IPS-20b (cell line): ENCODE measurements around the gene MTMR8.
"Not testable (repeated sequence)": the region's sequence is repeated elsewhere in the genome, so short reads cannot be mapped to it uniquely, and the experiment has no call there.

Source experiments
- H3K27ac ChIP-seq: one replicate; pipeline ENCODE4 v1.5.1; 2013; ENCODE audit warnings: low read length
- H3K27me3 ChIP-seq: 2 replicates; pipeline ENCODE4 v1.6.1; 2013; ENCODE audit warnings: mild to moderate bottlenecking, low read length, inconsistent platforms; ENCODE audit not compliant: insufficient read depth
- H3K36me3 ChIP-seq: 2 replicates; pipeline ENCODE4 v1.6.1; 2013; ENCODE audit warnings: low read depth, mild to moderate bottlenecking, inconsistent platforms, low read length, moderate library complexity; ENCODE audit not compliant: insufficient read depth
- H3K4me1 ChIP-seq: 2 replicates; pipeline ENCODE4 v1.6.1; 2013; ENCODE audit warnings: mild to moderate bottlenecking, control low read depth, inconsistent platforms, low read length, moderate library complexity; ENCODE audit not compliant: insufficient read depth
- H3K4me3 ChIP-seq: 2 replicates; pipeline ENCODE4 v1.5.1; 2013; ENCODE audit warnings: mild to moderate bottlenecking, low read length, inconsistent platforms
- H3K9ac ChIP-seq: 2 replicates; pipeline ENCODE4 v1.6.1; 2013; ENCODE audit warnings: low read depth, mild to moderate bottlenecking, inconsistent platforms, low read length, moderate library complexity
- H3K9me3 ChIP-seq: 2 replicates; pipeline ENCODE4 v1.6.1; 2013; ENCODE audit warnings: mild to moderate bottlenecking, low read depth, low read length, inconsistent platforms; ENCODE audit not compliant: insufficient read depth

Gene MTMR8

GRCh38 chrX:64394874-64395567 is at the start of gene MTMR8:
Gene MTMR8, minus strand, starts transcription at chrX:64395452. Its CDS starts 89 bp downstream, at chrX:64395363.
- peak within 1 kb of the TSS; percentile 65; the same call in 1 of the 2 replicates for H3K9ac ChIP-seq
- H3K4me3 ChIP-seq, result peak within 1 kb of the TSS; percentile 81
- H3K36me3 ChIP-seq, result no peaks in the 10 kb centered on the region
- H3K9me3 ChIP-seq, result no peaks in the 10 kb centered on the region
- H3K27ac ChIP-seq, result no peak within 1 kb of the TSS
- H3K4me1 ChIP-seq, result no peaks in the 10 kb centered on the region; the same call in 1 of the 2 replicates
- H3K27me3 ChIP-seq, result no peaks in the 10 kb centered on the region

DNA sequence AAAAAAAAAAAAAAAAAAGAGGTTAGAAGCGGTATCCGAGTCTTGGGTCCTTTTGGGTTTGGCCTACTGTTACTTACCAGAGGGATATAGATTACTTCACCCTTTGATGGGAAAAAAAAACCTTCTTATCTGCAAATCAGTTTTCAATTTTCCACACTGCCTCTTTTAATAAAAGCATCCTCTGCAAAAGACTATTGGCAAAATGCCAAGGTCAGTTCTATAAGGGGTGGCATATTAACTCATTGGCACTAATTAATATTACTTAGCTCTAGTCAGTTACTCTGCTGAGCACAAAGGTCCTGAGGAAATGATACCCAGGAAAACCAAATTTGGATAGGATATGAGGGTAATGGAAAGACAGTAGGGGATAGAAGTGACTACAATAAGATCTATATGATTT is 44.3 kb upstream of the MTMR8 start:
- H3K4me3 ChIP-seq, result no peak overlapping the region
- no peaks in the 10 kb centered on the region for H3K36me3 ChIP-seq
- H3K4me1 ChIP-seq, result no peaks in the 10 kb centered on the region
- H3K9me3 ChIP-seq, result no peaks in the 10 kb centered on the region
- H3K9ac ChIP-seq, result no peak overlapping the region
- no peak overlapping the region for H3K27ac ChIP-seq
- H3K27me3 ChIP-seq, result no peaks in the 10 kb centered on the region

- Histone ChIP-seq H3K9ac (no peak overlapping the region), H3K9me3 (no peaks in the 10 kb centered on the region), H3K27ac (no peak overlapping the region), H3K27me3 (no peaks in the 10 kb centered on the region), H3K4me3 (no peak overlapping the region), H3K4me1 (no peaks in the 10 kb centered on the region), H3K36me3 (no peaks in the 10 kb centered on the region)
Observed at GRCh38 chrX:64437665-64438064, 42.4 kb upstream of the MTMR8 start.

- Histone ChIP-seq H3K4me3 (no peak overlapping the region), H3K4me1 (no peaks in the 10 kb centered on the region), H3K9me3 (no peaks in the 10 kb centered on the region), H3K9ac (no peak overlapping the region), H3K27ac (no peak overlapping the region), H3K27me3 (no peaks in the 10 kb centered on the region), H3K36me3 (no peaks in the 10 kb centered on the region)
Observed at GRCh38 chrX:64437218-64437617, 42.0 kb upstream of the MTMR8 start.

DNA sequence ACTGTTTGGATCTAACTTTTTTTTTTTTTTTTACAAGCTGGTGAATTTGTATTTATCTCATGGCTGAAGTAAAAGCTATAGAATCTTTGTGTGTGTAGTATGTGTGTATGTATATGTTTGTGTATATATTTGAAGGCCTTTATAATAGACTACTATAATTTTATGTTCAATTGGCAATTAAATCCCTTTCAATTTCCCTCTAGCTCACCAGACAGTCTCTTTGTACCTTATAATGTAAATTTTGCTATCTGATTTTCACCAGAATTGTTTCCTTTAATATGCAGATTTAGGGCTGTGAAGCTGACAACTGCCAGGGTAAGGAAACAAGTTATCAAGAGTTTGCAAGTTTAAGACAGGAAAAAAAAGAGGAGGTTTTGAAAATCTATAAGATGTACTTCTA is 33.1 kb upstream of the MTMR8 start:
- no peak overlapping the region for H3K9ac ChIP-seq
- H3K36me3 ChIP-seq, result no peaks in the 10 kb centered on the region
- peaks cover 12% of the 10 kb centered on the region; the same call in 1 of the 2 replicates for H3K4me1 ChIP-seq
- no peak overlapping the region for H3K27ac ChIP-seq
- no peaks in the 10 kb centered on the region for H3K27me3 ChIP-seq
- H3K9me3 ChIP-seq, result no peaks in the 10 kb centered on the region
- H3K4me3 ChIP-seq, result peak overlapping the region; percentile 14; the same call in 1 of the 2 replicates

GRCh38 chrX:64427787-64428186 is 32.5 kb upstream of the MTMR8 start:
- Histone ChIP-seq H3K27ac (no peak overlapping the region), H3K27me3 (no peaks in the 10 kb centered on the region)

DNA sequence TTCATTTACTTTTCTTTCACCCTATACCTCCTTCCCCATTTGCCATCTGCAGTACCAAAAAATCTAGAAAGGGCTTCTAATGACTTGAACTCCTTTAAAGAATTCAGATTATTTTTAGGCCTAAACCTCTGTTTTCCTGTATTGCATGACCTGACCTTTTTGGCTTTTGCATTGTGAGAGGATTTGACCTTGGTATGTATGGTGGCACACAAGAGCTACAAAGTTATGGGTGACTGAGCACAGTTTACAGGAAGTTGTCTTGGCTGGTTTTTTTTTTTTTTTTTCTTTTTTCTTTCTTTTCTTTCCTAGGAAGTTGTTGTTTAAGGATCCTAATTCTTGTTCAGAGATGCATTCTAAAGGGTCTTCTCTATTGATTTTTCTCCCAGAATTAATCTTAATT is 32.0 kb upstream of the MTMR8 start:
- no peak overlapping the region; the same call in 1 of the 2 replicates for H3K4me3 ChIP-seq
- H3K27me3 ChIP-seq, result no peaks in the 10 kb centered on the region
- H3K9ac ChIP-seq, result no peak overlapping the region
- peaks cover 12% of the 10 kb centered on the region; the same call in 1 of the 2 replicates for H3K4me1 ChIP-seq
- no peaks in the 10 kb centered on the region for H3K36me3 ChIP-seq
- no peak overlapping the region for H3K27ac ChIP-seq
- H3K9me3 ChIP-seq, result no peaks in the 10 kb centered on the region

More at GRCh38 chrX:64427787-64428186, 32.5 kb upstream of the MTMR8 start:
- H3K9me3 ChIP-seq, result no peaks in the 10 kb centered on the region
- H3K36me3 ChIP-seq, result no peaks in the 10 kb centered on the region
- H3K4me1 ChIP-seq, result peaks cover 12% of the 10 kb centered on the region; the same call in 1 of the 2 replicates
- H3K9ac ChIP-seq, result no peak overlapping the region
- H3K4me3 ChIP-seq, result peak overlapping the region; percentile 14; the same call in 1 of the 2 replicates

- not testable (repeated sequence) for H3K36me3 ChIP-seq, H3K4me1 ChIP-seq, H3K27ac ChIP-seq, H3K27me3 ChIP-seq, H3K9ac ChIP-seq, H3K4me3 ChIP-seq, H3K9me3 ChIP-seq
Observed at GRCh38 chrX:64409730-64410129, 14.5 kb upstream of the MTMR8 start.

- Histone ChIP-seq H3K9me3 (no peaks in the 10 kb centered on the region), H3K9ac (no peak overlapping the region), H3K4me1 (no peaks in the 10 kb centered on the region; the same call in 1 of the 2 replicates), H3K27ac (no peak overlapping the region), H3K27me3 (no peaks in the 10 kb centered on the region), H3K36me3 (no peaks in the 10 kb centered on the region), H3K4me3 (no peak overlapping the region)
Observed at GRCh38 chrX:64398088-64398487, 2.8 kb upstream of the MTMR8 start.

DNA sequence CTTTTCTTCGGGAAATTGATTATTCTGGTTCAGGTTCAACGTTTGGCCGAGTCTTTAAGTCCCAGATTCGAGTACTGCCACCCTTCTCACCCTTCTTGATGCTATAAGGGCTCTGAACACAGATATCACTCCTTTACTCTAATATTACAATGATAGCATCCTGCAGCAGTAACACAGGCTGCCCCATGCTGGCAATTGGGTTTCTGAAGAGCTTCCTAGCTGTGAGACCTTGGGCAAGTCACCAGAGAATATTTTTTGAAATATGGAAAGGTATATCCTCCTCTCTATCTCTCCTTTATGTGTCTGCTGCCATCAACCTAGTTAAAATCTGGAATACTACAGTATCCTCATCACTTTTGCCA is 297 bp upstream of the MTMR8 start:
- Histone ChIP-seq H3K27me3 (no peaks in the 10 kb centered on the region), H3K36me3 (no peaks in the 10 kb centered on the region), H3K9me3 (no peaks in the 10 kb centered on the region), H3K27ac (no peak overlapping the region), H3K4me1 (no peaks in the 10 kb centered on the region; the same call in 1 of the 2 replicates), H3K9ac (no peak overlapping the region), H3K4me3 (peak overlapping the region; percentile 81)

- Histone ChIP-seq H3K27me3 (no peaks in the 10 kb centered on the region), H3K9ac (peak overlapping the region; percentile 65; the same call in 1 of the 2 replicates), H3K4me3 (peak overlapping the region; percentile 81), H3K36me3 (no peaks in the 10 kb centered on the region), H3K9me3 (no peaks in the 10 kb centered on the region), H3K4me1 (no peaks in the 10 kb centered on the region; the same call in 1 of the 2 replicates), H3K27ac (no peak overlapping the region)
Observed at GRCh38 chrX:64394059-64394873, 986 bp downstream of the MTMR8 start.

DNA sequence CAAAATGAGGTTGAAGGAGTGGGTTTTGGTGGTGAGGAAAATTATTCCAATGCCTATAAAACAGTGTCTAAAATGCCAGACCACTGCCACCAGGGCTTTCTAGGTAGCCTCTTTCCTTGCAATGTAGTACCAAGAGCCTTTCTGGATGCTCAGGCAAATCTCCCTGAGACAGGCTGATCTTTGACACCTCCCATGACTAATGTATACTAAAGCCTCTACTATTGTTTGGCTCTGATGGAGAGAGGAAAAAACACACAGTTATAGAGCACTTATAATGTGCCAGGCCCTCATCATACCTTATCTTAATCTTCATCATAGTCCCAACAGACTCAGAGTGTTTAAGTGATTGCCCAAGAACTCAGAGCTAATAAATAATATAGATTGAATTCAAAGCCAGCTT is 5.8 kb downstream of the MTMR8 start:
- Histone ChIP-seq H3K4me1 (no peaks in the 10 kb centered on the region; the same call in 1 of the 2 replicates), H3K36me3 (no peaks in the 10 kb centered on the region), H3K9me3 (no peaks in the 10 kb centered on the region), H3K27ac (no peak overlapping the region), H3K4me3 (no peak overlapping the region), H3K9ac (no peak overlapping the region), H3K27me3 (no peaks in the 10 kb centered on the region)
